Endothelial cell of umbilical vein (primary cell): ENCODE measurements around the gene PML.

Source experiments
- CTCF ChIP-seq, 2 donors: IDR thresholded peaks; 1 replicate in 1 of 2; 2 replicates in 1 of 2; pipeline ENCODE4 v1.5.1; 2011; ENCODE audit warnings: low read length in 2 of 2, mild to moderate bottlenecking in 2 of 2, moderate library complexity in 2 of 2, control low read depth in 1 of 2, inconsistent platforms in 1 of 2, low read depth in 1 of 2; ENCODE audit not compliant: insufficient read depth in 1 of 2; ENCODE audit errors: extremely low read depth in 1 of 2
- EZH2 ChIP-seq: IDR thresholded peaks from 2 replicates; pipeline ENCODE4 v1.6.1; 2012; ENCODE audit warnings: borderline replicate concordance, low read depth, mild to moderate bottlenecking, moderate library complexity, low read length, inconsistent platforms; ENCODE audit not compliant: severe bottlenecking
- JUN ChIP-seq: IDR thresholded peaks from 2 replicates; pipeline ENCODE4 v1.6.1; 2011; ENCODE audit warnings: borderline replicate concordance, low read depth; ENCODE audit not compliant: insufficient read length, insufficient read depth
- POLR2A ChIP-seq: IDR thresholded peaks from 2 replicates; pipeline ENCODE4 v1.6.1; 2012; ENCODE audit warnings: low read depth, mild to moderate bottlenecking, control low read depth, low read length
- POLR2AphosphoS5 ChIP-seq: IDR thresholded peaks from 2 replicates; pipeline ENCODE4 v1.6.1; 2012; ENCODE audit warnings: low read depth, mild to moderate bottlenecking, control low read depth, low read length, moderate library complexity; ENCODE audit not compliant: insufficient read depth

- no peak for TF ChIP-seq POLR2AphosphoS5
- TF ChIP-seq CTCF (IDR thresholded peaks at IDR 0.05; ENCODE audit: extremely low read depth in 1 of 2, insufficient read depth in 1 of 2, low read depth in 1 of 2, low read length in 2 of 2) = no peak
- no peak for TF ChIP-seq POLR2A
- no peak for TF ChIP-seq JUN
- TF ChIP-seq EZH2 = no peak
Measured at GRCh38 chr15:73987681-73988444, 6.7 kb upstream of the PML start.
